Measurements from ENCODE around the gene RFTN1. TPM values are rescaled to one million over a fixed set of nuclear protein-coding genes. Genes with fewer than 3 reads are reported as not detected.

The RFTN1 gene
- total RNA-seq, 1 donor from 2014 or later: 6.4 TPM

- Mint-ChIP-seq H3K4me1 (ENCODE audit: low read depth, unreplicated experiment) (peaks cover 14% of the 10 kb centered on the region), H3K27ac (ENCODE audit: unreplicated experiment) (no peak overlapping the region), H3K36me3 (ENCODE audit: unreplicated experiment) (no peaks in the 10 kb centered on the region), H3K9me3 (ENCODE audit: unreplicated experiment) (peaks cover 3% of the 10 kb centered on the region), H3K27me3 (ENCODE audit: unreplicated experiment) (no peaks in the 10 kb centered on the region), H3K4me3 (ENCODE audit: unreplicated experiment) (no peak overlapping the region)
- no peak for DNase-seq
- no peak for TF ChIP-seq CTCF (IDR thresholded peaks at IDR 0.05; ENCODE audit: partially characterized antibody, unreplicated experiment)
These were observed 148.5 kb downstream of the RFTN1 start for GRCh38 chr3:16364963-16365362.

GRCh38 chr3:16364323-16364722 is 149.2 kb downstream of the RFTN1 start:
- Mint-ChIP-seq H3K27me3 (ENCODE audit: unreplicated experiment) (no peaks in the 10 kb centered on the region), H3K4me3 (ENCODE audit: unreplicated experiment) (no peak overlapping the region), H3K9me3 (ENCODE audit: unreplicated experiment) (peaks cover 3% of the 10 kb centered on the region)

GRCh38 chr3:16363636-16364035 is 149.9 kb downstream of the RFTN1 start:
- H3K27ac Mint-ChIP-seq (ENCODE audit: unreplicated experiment): no peak overlapping the region
- H3K4me3 Mint-ChIP-seq (ENCODE audit: unreplicated experiment): no peak overlapping the region
- TF ChIP-seq CTCF (IDR thresholded peaks at IDR 0.05; ENCODE audit: partially characterized antibody, unreplicated experiment): no peak
- H3K36me3 Mint-ChIP-seq (ENCODE audit: unreplicated experiment): no peaks in the 10 kb centered on the region
- H3K9me3 Mint-ChIP-seq (ENCODE audit: unreplicated experiment): peaks cover 3% of the 10 kb centered on the region
- H3K27me3 Mint-ChIP-seq (ENCODE audit: unreplicated experiment): no peaks in the 10 kb centered on the region
- no peak for DNase-seq
- peaks cover 8% of the 10 kb centered on the region for H3K4me1 Mint-ChIP-seq (ENCODE audit: low read depth, unreplicated experiment)

More at GRCh38 chr3:16364323-16364722, 149.2 kb downstream of the RFTN1 start:
- TF ChIP-seq CTCF (IDR thresholded peaks at IDR 0.05; ENCODE audit: partially characterized antibody, unreplicated experiment): no peak
- Mint-ChIP-seq H3K36me3 (ENCODE audit: unreplicated experiment) (no peaks in the 10 kb centered on the region), H3K4me1 (ENCODE audit: low read depth, unreplicated experiment) (peaks cover 10% of the 10 kb centered on the region), H3K27ac (ENCODE audit: unreplicated experiment) (no peak overlapping the region)
- no peak for DNase-seq

- TF ChIP-seq CTCF (IDR thresholded peaks at IDR 0.05; ENCODE audit: partially characterized antibody, unreplicated experiment): no peak
- Mint-ChIP-seq H3K27me3 (ENCODE audit: unreplicated experiment) (no peaks in the 10 kb centered on the region), H3K4me3 (ENCODE audit: unreplicated experiment) (no peak overlapping the region), H3K36me3 (ENCODE audit: unreplicated experiment) (no peaks in the 10 kb centered on the region), H3K27ac (ENCODE audit: unreplicated experiment) (no peak overlapping the region), H3K4me1 (ENCODE audit: low read depth, unreplicated experiment) (peaks cover 8% of the 10 kb centered on the region), H3K9me3 (ENCODE audit: unreplicated experiment) (peaks cover 3% of the 10 kb centered on the region)
- no peak for DNase-seq
These were observed 150.7 kb downstream of the RFTN1 start for GRCh38 chr3:16362770-16363169.

GRCh38 chr3:16361087-16361486 is 152.4 kb downstream of the RFTN1 start:
- H3K4me1 Mint-ChIP-seq (ENCODE audit: low read depth, unreplicated experiment): peaks cover 8% of the 10 kb centered on the region
- no peak overlapping the region for H3K27ac Mint-ChIP-seq (ENCODE audit: unreplicated experiment)
- no peaks in the 10 kb centered on the region for H3K27me3 Mint-ChIP-seq (ENCODE audit: unreplicated experiment)
- no peak for DNase-seq
- peaks cover 5% of the 10 kb centered on the region for H3K9me3 Mint-ChIP-seq (ENCODE audit: unreplicated experiment)
- TF ChIP-seq CTCF (IDR thresholded peaks at IDR 0.05; ENCODE audit: partially characterized antibody, unreplicated experiment): no peak
- H3K4me3 Mint-ChIP-seq (ENCODE audit: unreplicated experiment): no peak overlapping the region
- no peaks in the 10 kb centered on the region for H3K36me3 Mint-ChIP-seq (ENCODE audit: unreplicated experiment)
